ENCODE measurements around the gene KRT71. TPM values are rescaled to one million over a fixed set of nuclear protein-coding genes. Genes with fewer than 3 reads are reported as not detected.

The KRT71 gene
- total RNA-seq, result not detected
- not detected for polyA plus RNA-seq
- long read RNA-seq, donor 1, result 0 reads
- long read RNA-seq, donor 2, result 0 reads
- long read RNA-seq, donor 3, result 0 reads
- long read RNA-seq, donor 4, result 0 reads
- long read RNA-seq, donor 5, result 0 reads
- long read RNA-seq, donor 6, result 0 reads
- long read RNA-seq, donor 7, result 0 reads
- long read RNA-seq, donor 8, result 0 reads
- long read RNA-seq, donor 9, result 0 reads
- long read RNA-seq, donor 10, result 0 reads

GRCh38 chr12:52552681-52553195 lies at the start of gene KRT71:
TSS of gene KRT71 (minus strand) at chr12:52553145. CDS start at chr12:52553077, 68 bp downstream.
- intact Hi-C loops (cut with DNase I; ENCODE audit: low total_unique reads), result no loop called here
- TF ChIP-seq, protein P1, sequence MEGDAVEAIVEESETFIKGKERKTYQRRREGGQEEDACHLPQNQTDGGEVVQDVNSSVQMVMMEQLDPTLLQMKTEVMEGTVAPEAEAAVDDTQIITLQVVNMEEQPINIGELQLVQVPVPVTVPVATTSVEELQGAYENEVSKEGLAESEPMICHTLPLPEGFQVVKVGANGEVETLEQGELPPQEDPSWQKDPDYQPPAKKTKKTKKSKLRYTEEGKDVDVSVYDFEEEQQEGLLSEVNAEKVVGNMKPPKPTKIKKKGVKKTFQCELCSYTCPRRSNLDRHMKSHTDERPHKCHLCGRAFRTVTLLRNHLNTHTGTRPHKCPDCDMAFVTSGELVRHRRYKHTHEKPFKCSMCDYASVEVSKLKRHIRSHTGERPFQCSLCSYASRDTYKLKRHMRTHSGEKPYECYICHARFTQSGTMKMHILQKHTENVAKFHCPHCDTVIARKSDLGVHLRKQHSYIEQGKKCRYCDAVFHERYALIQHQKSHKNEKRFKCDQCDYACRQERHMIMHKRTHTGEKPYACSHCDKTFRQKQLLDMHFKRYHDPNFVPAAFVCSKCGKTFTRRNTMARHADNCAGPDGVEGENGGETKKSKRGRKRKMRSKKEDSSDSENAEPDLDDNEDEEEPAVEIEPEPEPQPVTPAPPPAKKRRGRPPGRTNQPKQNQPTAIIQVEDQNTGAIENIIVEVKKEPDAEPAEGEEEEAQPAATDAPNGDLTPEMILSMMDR (IDR thresholded peaks at IDR 0.05), result no peak
- TF ChIP-seq POLR2A (IDR thresholded peaks at IDR 0.05) (no peak), POLR2AphosphoS5 (IDR thresholded peaks at IDR 0.05) (no peak), EP300 (IDR thresholded peaks at IDR 0.05) (no peak)
- Histone ChIP-seq H3K27ac (no peak within 1 kb of the TSS), H3K4me1 (no peaks in the 10 kb centered on the region), H3K4me3 (no peak within 1 kb of the TSS), H3K27me3 (peaks cover 0 to 14% (median 0%) of the 10 kb centered on the region in 3 donors), H3K36me3 (no peaks in the 10 kb centered on the region), H3K9me3 (no peaks in the 10 kb centered on the region)
- no peak for DNase-seq
- WGBS, 5 donors, result 82 to 92% (median 85%) methylated on average over 9 to 14 of the region's 14 CpGs

GRCh38 chr12:52602552-52602951 lies 49.6 kb upstream of the KRT71 start:
- intact Hi-C loops (cut with DNase I; ENCODE audit: low total_unique reads), result no loop called here
- Histone ChIP-seq H3K36me3 (no peaks in the 10 kb centered on the region), H3K27ac (no peak overlapping the region), H3K9me3 (no peaks in the 10 kb centered on the region), H3K4me3 (no peak overlapping the region), H3K4me1 (peaks cover 0 to 5% (median 0%) of the 10 kb centered on the region in 4 donors), H3K27me3 (peaks cover 0 to 71% (median 23%) of the 10 kb centered on the region in 3 donors)
- TF ChIP-seq POLR2AphosphoS5 (IDR thresholded peaks at IDR 0.05) (no peak), POLR2A (IDR thresholded peaks at IDR 0.05) (no peak), EP300 (IDR thresholded peaks at IDR 0.05) (no peak)
- TF ChIP-seq, protein P1 (IDR thresholded peaks at IDR 0.05), result no peak
- WGBS, 5 donors, result 85 to 99% (median 92%) methylated on average over 5 of the region's 5 CpGs
- no peak for DNase-seq

GRCh38 chr12:52601671-52602070 lies 48.7 kb upstream of the KRT71 start:
- Histone ChIP-seq H3K36me3 (no peaks in the 10 kb centered on the region), H3K4me1 (peaks cover 0 to 5% (median 0%) of the 10 kb centered on the region in 4 donors), H3K27me3 (peaks cover 0 to 71% (median 23%) of the 10 kb centered on the region in 3 donors), H3K9me3 (no peaks in the 10 kb centered on the region), H3K4me3 (no peak overlapping the region), H3K27ac (no peak overlapping the region)
- intact Hi-C loops (cut with DNase I; ENCODE audit: low total_unique reads), result no loop called here
- DNase-seq, result no peak
- TF ChIP-seq, protein P1 (IDR thresholded peaks at IDR 0.05), result no peak
- no peak for TF ChIP-seq POLR2A (IDR thresholded peaks at IDR 0.05)
- TF ChIP-seq EP300 (IDR thresholded peaks at IDR 0.05), result no peak
- no peak for TF ChIP-seq POLR2AphosphoS5 (IDR thresholded peaks at IDR 0.05)
- 48 to 72% (median 53%) methylated on average over 4 of the region's 4 CpGs for WGBS, 5 donors

DNA sequence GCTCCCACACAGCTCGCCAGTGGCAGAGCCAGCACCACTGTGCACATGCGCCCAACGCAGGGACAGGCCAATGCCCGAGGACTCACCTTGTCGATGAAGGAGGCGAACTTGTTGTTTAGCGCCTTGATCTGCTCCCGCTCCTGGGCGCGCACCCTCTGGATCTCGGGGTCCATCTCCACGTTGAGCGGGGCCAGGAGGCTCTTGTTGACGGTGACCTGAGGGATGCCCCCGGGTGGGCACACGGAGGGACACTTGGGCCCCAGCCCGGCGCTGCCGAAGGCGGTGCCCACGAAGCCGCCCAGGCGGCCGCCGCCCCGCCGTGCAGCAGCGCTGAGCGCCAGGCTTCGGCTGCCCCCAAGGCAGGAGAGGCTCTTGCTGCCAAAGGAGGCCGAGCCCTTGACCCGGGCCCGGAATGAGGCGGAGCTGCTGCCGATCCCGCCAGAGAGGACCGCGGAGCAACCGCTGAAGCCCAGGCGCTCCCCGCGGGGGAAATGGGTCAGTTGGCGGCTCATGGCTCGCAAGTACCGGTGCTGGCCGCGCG lies 48.1 kb upstream of the KRT71 start, which contains the start of gene KRT72:
TSS of gene KRT72 (minus strand) at position 523 of the 541 bp plus-strand sequence. CDS start at position 512, 11 bp downstream.
- TF ChIP-seq POLR2AphosphoS5 (IDR thresholded peaks at IDR 0.05) (no peak), EP300 (IDR thresholded peaks at IDR 0.05) (no peak), POLR2A (IDR thresholded peaks at IDR 0.05) (no peak)
- TF ChIP-seq, protein P1 (IDR thresholded peaks at IDR 0.05), result no peak
- Histone ChIP-seq H3K4me1 (peaks cover 0 to 5% (median 0%) of the 10 kb centered on the region in 4 donors), H3K4me3 (no peak within 1 kb of the TSS), H3K36me3 (no peaks in the 10 kb centered on the region), H3K9me3 (no peaks in the 10 kb centered on the region), H3K27me3 (peaks cover 0 to 71% (median 23%) of the 10 kb centered on the region in 3 donors), H3K27ac (no peak within 1 kb of the TSS)
- 4 to 37% (median 30%) methylated on average over 4 to 48 of the region's 48 CpGs for WGBS, 5 donors
- no peak for DNase-seq
- intact Hi-C loops (cut with DNase I; ENCODE audit: low total_unique reads), result no loop called here
